Measurements from ENCODE around the gene SLC35F2.
"Not testable (repeated sequence)": the region's sequence is repeated elsewhere in the genome, so short reads cannot be mapped to it uniquely, and the experiment has no call there.

The SLC35F2 gene

DNA sequence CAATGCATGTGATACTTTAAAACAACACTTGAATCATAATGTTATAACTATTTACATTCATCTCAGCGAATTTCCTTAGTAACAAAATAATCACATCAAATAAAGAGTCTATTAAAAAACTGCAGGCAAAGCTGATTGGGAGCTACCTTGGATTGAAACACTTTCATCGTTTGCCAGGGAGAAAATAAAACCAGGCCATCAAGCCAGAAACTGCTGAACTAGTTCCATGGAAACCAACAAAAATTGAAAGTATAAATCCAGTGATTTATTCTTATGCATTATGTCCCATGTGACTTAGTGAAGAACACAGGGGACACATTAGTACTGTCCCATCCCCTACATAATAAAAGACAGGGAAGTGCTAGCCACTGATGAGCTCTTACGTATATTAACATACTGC, 21.7 kb downstream of the SLC35F2 start:
- DNase-seq: no peak

DNA sequence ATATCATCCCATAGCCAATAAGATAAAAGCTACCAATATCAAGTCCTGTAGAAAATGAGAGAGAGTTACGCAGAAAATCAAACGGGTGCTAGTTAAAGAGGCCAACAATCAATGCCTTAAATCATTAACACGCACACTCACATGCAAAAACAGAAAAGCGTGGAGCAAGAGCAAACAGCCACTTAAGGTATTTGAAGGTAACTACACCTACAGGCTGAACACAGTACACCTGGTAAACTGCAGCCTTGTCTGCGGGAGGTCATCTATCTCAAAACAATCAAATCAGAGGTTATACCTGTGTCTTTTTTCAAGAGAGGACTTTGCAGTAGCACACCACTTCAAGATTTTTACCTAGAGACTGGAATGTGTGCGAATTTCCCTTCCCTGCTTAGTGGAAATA, 23.6 kb downstream of the SLC35F2 start:
- no peak for DNase-seq

DNA sequence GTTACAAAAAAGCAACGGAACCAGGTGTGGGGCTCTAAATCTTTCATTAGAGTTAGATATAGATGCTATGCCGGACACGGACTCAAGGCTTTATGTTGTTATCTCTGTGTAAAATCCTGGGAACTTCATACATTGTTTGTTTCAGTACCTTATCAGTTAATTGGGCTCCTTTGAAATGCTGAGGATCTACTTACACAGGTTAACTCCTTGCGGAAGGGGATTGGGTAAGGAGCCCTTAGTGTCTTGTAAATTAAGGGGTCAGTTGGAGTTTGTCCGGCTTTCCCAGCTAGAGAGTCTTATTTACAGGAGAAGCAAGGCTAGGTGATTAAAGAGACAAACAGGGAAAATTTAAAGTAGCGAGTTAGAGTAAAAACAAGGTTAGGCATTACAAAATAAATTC, 24.7 kb downstream of the SLC35F2 start:
- not testable (repeated sequence) for DNase-seq

DNA sequence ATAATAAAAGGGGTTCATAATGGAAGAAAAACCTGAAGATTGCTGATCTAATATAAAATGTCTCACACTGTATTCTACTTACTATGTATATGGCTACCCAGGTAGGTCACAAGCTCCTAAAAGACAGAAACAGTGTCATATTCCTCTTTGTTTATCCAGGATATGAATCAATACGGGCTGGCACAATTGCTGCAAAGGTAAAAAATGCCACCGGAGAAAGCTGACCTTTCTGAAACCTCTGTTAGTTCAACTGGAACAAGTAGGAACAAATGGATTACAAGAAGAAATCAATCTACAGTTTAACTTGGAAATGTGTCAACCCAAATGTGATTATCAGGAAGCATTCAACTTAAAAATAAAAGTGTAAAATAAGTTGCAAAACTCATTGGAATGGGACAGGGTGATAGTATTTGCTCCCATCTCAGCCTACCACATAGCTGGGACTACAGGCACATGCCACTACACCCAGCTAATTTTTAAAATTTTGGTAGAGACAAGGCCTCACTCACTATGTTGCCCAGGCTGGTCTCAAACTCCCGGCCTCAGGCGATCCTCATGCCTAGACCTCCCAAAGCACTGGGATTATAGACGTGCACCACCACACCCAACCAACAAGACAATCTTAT, 27.6 kb downstream of the SLC35F2 start:
- no peak for DNase-seq

DNA sequence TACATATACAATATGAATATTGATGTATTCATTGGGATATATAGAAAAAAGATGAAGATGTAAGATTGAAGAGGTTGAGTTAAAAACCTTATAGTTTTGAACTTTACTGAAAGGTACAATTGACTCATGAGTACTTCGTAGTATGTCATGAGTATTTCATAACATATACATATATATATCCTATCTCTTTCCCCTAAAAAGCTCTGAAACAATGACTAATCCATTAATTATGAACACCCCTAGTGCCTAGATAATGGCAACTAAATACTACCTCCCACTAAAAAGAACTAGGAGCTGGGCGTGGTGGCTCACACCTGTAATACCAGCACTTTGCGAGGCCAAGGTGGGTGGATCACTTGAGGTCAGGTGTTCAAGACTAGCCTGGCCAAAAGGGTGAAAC, 31.5 kb downstream of the SLC35F2 start:
- no peak for DNase-seq

DNA sequence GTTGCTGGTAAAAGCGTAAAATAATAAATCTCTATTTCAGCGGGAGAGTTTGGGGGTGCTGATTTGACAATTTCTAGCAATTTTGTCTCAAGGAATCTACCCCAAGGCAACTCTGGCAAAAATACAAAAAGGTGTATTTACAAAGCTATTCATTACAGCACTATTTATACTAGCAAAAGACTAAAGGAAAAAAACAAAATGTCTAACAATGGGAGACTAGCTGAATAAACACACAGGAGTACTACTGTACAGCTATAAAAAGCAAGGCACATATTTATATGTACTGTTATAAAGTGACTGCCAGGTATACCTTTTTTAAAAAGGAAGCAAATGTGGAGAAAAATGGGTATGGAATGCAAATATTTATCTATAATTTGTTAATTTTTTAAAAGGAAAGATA, 32.7 kb downstream of the SLC35F2 start:
- no peak for DNase-seq

DNA sequence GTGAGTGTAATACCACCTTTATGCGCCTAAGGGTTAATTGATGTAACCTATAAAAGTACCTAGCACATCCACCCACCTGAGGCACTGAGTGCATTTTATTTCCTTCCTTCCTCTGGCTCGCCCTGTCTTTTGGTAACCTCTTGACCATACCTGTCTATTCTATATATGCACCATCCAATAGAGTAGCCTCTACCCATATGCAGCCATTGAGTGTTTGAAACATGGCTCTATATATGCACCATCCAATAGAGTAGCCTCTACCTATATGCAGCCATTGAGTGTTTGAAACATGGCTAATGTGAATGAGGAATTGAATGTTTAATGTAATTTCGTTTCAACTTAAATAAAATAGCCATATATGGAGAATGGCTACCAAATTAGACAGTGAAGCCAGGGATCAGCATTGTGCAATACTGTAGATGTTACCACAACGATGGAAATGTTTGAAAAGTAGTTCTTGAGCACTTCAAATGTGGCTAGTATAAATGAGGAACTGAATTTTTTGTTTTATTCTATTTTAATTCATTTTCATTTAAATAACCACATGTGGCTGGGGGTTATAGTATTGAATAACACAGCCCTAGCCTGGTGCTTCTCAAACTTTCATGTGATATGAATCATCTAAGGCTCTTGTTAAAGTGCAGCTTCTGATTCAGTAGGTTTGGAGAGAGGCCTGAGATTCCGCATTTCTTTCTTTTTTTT, 33.8 kb downstream of the SLC35F2 start:
- DNase-seq: no peak

GRCh38 chr11:107821199-107821927, 37.2 kb downstream of the SLC35F2 start:
- DNase-seq: no peak

DNA sequence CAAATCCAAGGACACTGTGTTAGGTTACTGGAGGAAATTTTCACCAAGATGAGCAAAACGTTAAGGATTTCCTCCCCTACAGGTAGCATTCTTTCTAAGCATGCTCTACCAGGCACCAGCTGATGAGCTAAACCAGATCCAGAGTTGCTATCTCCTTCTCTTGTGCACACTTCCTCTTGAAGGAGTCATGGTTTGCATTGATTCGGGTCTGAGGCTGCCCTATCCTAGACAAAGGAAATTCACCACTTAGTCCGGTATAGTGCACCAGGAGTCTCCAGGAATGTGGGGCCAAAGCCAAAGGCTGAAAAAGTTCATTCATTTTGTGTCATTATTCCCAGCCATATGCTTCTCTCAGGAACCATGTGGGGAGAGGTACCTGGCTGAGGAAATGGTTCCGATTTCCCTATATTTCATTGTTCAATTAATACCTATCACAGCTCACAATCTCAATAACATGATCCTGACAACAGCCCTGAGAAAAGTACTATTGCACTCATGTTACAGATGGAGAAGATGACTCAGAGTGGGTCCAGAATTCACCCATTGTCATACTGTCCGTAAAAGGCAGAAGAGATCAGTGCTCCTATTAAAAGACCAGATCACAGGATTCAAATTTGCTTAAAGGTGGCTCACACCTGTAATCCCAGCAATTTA, 39.1 kb downstream of the SLC35F2 start:
- no peak for DNase-seq

DNA sequence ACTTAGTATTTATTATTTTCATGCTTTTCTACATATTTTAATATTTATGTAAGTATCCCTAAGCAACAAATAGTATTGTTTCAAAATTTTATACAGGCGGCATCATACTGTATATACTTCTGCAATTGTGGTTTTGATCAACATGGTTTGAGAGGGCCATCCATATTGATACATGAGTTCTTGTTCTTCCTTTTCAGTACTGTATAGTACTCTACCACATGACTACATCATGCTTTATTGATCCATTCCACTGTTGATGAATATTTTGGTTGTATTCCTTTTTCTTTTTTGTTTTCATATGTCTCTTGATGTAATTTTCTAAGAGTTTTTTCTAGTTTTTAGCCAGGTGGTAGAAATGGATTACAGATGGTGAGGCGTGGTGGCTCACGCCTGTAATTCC, 40.1 kb downstream of the SLC35F2 start:
- no peak for DNase-seq

DNA sequence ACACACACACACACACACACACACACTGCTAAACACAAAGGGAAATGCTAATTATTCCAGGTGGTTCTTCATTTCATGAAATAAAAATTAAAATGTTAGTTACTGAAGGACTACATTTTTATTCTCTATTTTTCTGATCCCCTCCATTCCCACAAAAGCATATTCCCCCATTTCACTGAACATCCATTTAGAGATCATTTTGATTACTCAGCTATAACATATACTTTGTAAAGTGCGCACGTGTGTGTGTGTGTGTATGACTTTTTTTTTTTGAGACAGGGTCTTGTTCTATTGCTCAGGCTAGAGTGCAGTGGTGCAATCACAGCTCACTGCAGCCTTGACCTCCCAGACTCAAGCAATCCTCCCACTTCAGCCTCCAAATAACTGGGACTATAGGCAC, 42.6 kb downstream of the SLC35F2 start:
- no peak for DNase-seq

GRCh38 chr11:107810875-107811274, 47.7 kb downstream of the SLC35F2 start:
- DNase-seq: no peak

DNA sequence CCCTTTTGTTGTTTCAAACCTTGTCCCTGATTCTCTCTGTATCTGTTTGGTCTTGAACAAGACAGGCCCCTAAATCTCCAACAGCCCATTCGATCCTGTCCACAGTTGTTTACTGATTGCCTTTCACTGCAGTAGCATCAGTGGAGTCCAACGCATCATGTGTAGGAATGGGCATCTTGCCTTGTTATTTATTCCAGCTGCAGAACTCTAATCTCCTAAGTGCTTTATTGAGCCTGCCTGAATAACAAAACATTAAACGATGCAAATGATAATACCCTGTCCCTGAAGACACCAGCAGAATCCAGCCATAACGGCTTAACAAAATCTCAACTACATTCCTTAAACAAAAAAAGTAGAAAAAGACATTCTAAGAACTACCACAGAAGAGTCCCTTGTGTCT, 50.1 kb downstream of the SLC35F2 start:
- no peak for DNase-seq

DNA sequence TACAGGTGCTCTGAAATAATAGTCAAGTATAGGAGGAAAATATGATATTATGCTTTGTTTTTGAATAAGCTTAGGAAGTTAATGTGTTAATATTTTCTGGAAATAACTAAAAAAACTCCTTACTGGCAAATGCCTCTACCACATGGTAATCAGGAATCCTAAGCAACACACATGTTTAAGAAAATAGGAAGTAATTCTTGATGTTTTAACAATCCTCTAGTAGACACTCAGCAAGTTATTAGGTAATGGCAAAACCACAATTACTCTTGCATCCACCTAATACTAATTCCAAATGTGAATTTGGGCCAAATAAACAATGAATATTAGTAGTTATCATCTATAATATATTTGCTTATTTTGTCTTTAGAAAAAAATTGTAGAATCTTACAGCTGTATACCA, 53.6 kb downstream of the SLC35F2 start:
- DNase-seq: no peak

DNA sequence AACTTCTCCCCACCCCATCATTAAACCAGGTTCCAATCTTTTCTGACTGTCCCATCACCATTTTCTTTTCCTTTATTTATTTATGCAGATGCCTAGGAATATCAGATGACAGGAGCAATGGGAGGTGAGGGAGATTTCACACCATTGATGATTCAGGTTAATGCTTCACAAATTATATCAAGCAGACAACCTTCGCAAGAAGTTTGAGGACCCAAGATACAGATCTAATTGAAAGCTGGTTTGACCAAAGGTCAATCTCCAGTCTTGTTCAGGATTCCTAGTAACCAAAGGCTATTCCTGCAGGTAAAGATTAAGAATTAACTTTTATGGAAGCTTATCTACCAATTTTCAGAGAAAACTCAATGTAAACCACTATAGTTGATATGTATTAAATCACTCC, 54.4 kb downstream of the SLC35F2 start:
- no peak for DNase-seq

- DNase-seq: no peak
These were observed 56.9 kb downstream of the SLC35F2 start for GRCh38 chr11:107801641-107802040.

DNA sequence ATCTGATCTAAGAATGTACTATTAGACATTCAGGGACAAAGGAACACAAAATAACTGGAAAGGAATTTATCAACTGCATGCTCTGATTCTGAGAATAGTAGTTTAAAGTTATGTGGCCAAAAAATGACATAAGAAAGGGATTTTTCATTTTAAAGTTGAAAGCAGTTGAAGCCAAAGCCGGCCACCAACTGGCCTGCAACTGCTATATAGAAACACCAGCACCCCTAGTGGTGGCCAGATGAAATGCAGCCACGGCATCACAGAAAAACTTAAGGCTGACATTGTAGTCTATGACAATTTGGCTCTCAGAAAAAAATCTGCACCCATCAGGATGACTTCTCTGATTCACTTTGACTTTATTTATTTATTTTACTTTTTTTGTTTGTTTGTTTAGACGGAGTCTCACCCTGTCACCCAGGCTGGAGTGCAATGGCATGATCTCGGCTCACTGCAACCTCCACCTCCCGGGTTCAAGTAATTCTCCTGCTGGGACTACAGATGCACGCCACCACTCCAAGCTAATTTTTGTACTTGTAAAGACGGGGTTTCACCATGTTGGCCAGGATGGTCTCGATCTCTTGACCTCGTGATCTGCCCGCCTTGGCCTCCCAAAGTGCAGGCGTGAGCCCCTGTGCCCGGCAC, 59.2 kb downstream of the SLC35F2 start:
- peak; percentile 77 for DNase-seq

DNA sequence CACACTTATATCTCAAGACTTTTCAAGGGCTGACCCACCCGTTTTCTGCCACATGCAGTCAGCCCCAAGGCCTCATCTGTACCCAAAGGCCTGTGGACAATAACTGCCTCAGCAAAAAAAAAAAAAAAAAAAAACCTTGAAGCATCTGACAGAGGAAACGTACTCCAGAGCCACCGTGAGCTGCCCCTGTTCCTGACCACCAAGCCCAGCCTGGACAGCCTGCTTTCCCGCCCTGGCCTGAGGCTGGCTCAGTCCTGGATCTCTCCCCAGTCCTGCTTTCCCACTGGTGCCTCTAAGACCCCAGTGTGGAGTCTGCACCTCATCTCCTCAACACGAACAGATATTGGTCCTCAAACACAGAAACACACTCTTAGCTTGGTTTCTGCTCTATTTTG, 66.5 kb downstream of the SLC35F2 start:
- no peak for DNase-seq

- DNase-seq: no peak
These were observed 67.1 kb downstream of the SLC35F2 start for GRCh38 chr11:107791343-107792048.

- no peak for DNase-seq
These were observed 68.8 kb downstream of the SLC35F2 start for GRCh38 chr11:107789767-107790166.

DNA sequence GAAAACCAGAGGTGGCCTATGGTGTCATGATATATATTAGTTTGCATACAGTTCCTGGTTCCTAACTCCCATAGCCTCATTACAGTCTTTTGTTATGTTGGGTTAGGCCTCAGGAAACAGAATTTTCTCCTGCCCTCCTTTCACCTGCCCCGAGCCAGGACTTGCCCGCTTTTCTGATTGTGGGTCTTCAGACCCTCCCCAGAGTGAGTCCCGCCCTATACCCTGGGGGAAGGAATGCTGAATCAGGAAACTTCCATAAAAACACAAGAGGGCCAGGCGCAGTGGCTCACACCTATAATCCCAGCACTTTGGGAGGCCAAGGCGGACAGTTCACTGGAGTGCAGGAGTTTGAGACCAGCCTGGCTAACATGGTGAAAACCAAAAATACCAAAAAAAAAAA, 70.9 kb downstream of the SLC35F2 start:
- no peak for DNase-seq

DNA sequence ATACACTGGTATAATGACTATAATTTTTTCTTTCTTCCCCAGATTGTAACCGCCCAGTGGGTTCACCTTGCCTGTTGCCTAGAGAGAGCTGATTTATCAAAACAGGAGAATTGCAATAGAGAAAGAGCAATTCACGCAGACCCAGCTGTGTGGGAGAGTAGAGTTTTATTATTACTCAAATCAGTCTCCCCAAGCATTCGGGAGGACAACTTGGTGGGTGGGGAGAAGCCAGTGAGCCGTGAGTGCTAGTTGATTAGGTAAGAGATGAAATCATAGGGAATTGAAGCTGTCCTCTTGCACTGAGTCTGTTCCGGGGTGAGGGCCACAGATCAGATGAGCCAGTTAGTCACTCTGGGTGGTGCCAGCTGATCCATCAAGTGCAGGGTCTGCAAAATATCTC, 73.2 kb downstream of the SLC35F2 start:
- peak; percentile 49 for DNase-seq

- no peak for DNase-seq
These were observed 75.5 kb downstream of the SLC35F2 start for GRCh38 chr11:107783121-107783520.

All from stimulated activated CD8-positive, alpha-beta memory T cell treated with anti-CD3 and anti-CD28 coated beads, Interleukin-4, amount 100 ng/mL, for 48 hours (primary cell).